C4-2B (cell line): ENCODE data around the gene MAGEA1.

Experiments
- H3K27ac ChIP-seq: fragments of 450-650 bp; 2 replicates; pipeline ENCODE4 v1.5.1; 2017
- CTCF ChIP-seq: fragments of 450-650 bp; conservative IDR thresholded peaks from 2 replicates; pipeline ENCODE4 v1.5.1; 2017; ENCODE audit warnings: mild to moderate bottlenecking
- ZFX ChIP-seq: fragments of 450-650 bp; IDR thresholded peaks from 2 replicates; pipeline ENCODE4 v1.6.1; 2017

Gene MAGEA1

GRCh38 chrX:153181822-153182221 is 2.7 kb downstream of the MAGEA1 start:
- TF ChIP-seq ZFX: no peak
- H3K27ac ChIP-seq: no peak overlapping the region

- no peak for TF ChIP-seq ZFX
- TF ChIP-seq CTCF: no peak
- H3K27ac ChIP-seq: no peak overlapping the region
Measured at GRCh38 chrX:153184787-153185186, 5.7 kb downstream of the MAGEA1 start.

- TF ChIP-seq ZFX (no peak), CTCF (no peak)
- H3K27ac ChIP-seq: no peak overlapping the region
Measured at GRCh38 chrX:153190381-153190780, 11.3 kb downstream of the MAGEA1 start.

GRCh38 chrX:153200462-153200861 is 21.4 kb downstream of the MAGEA1 start:
- TF ChIP-seq ZFX: no peak
- no peak for TF ChIP-seq CTCF
- H3K27ac ChIP-seq: no peak overlapping the region

- H3K27ac ChIP-seq: no peak overlapping the region
- TF ChIP-seq ZFX (no peak), CTCF (no peak)
Measured at GRCh38 chrX:153206425-153207046, 27.5 kb downstream of the MAGEA1 start.

- TF ChIP-seq ZFX: no peak
- H3K27ac ChIP-seq: no peak overlapping the region
Measured at GRCh38 chrX:153209347-153209746, 30.3 kb downstream of the MAGEA1 start.

- H3K27ac ChIP-seq: no peak overlapping the region
- no peak for TF ChIP-seq CTCF
- TF ChIP-seq ZFX: no peak
Measured at GRCh38 chrX:153214934-153215333, 35.9 kb downstream of the MAGEA1 start.

- no peak overlapping the region for H3K27ac ChIP-seq
Measured at GRCh38 chrX:153216926-153217325, 37.8 kb downstream of the MAGEA1 start.

More at GRCh38 chrX:153216926-153217325, 37.8 kb downstream of the MAGEA1 start:
- no peak for TF ChIP-seq ZFX
- TF ChIP-seq CTCF: no peak
